Measurements from ENCODE around the gene NUTM2D.
"Not testable (repeated sequence)": the region's sequence is repeated elsewhere in the genome, so short reads cannot be mapped to it uniquely, and the experiment has no call there.

GRCh38 chr10:87342249-87342710, 15.3 kb upstream of the NUTM2D start:
- peak in 1 of 2 donors; percentile 37 for TF ChIP-seq POLR2A (IDR thresholded peaks at IDR 0.05)
- TF ChIP-seq CTCF (IDR thresholded peaks at IDR 0.05): not testable (repeated sequence)
